T-cell (primary cell): ENCODE data around the gene FAM234A. TPM values are rescaled to one million over a fixed set of nuclear protein-coding genes. Genes with fewer than 3 reads are reported as not detected.

Source experiments
- ATAC-seq, 4 experiments: fragments of 200-7000 bp in 3 of 4; fragments of 150-1000 bp in 1 of 4; cut with Tn5 transposase; replicated peaks in 1 of 4; 1 replicate in 3 of 4; 2 replicates in 1 of 4; pipeline ENCODE4 v1.10.0; 2021; ENCODE audit warnings: moderate library complexity in 3 of 4, mild to moderate bottlenecking in 2 of 4, moderate number of reproducible peaks in 1 of 4
- CTCF ChIA-PET, 2 donors: fragments of 300-600 bp; sonication (Branson Sonifier 250); formaldehyde crosslinking; loops; one replicate each; lab custom pipeline; 2022; ENCODE audit warnings: antibody characterized with exemption in 2 of 2; lab: Charles Lee
- POLR2A ChIA-PET, 2 donors: fragments of 300-600 bp; sonication (Branson Sonifier 250); formaldehyde crosslinking; loops; one replicate each; lab custom pipeline; 2022; ENCODE audit warnings: antibody characterized with exemption in 2 of 2; lab: Charles Lee
- DNase-seq, 35 experiments: peaks; one replicate each; pipeline versions ENCODE4 v3.0.0 to v3.0.0-alpha.2; 2013 to 2023
- H3K27ac ChIP-seq: one replicate; pipeline ENCODE4 v1.5.1; 2013; ENCODE audit warnings: low read length
- H3K27me3 ChIP-seq, 2 experiments: replicated peaks in 1 of 2; 1 replicate in 1 of 2; 2 replicates in 1 of 2; pipeline versions ENCODE4 v1.6.1 to v1.7.0; 2013; ENCODE audit warnings: low read length in 1 of 2, mixed read lengths in 1 of 2; ENCODE audit not compliant: control insufficient read depth in 2 of 2, insufficient read depth in 2 of 2; ENCODE audit errors: extremely low read depth in 1 of 2
- H3K36me3 ChIP-seq, 2 donors: 1 replicate in 1 of 2; 2 replicates in 1 of 2; pipeline versions ENCODE4 v1.6.1 to v1.7.0; 2013; ENCODE audit warnings: low read length in 1 of 2; ENCODE audit not compliant: control insufficient read depth in 2 of 2, insufficient read depth in 1 of 2; ENCODE audit errors: extremely low read depth in 1 of 2
- H3K4me1 ChIP-seq, 2 experiments: 1 replicate in 1 of 2; 2 replicates in 1 of 2; pipeline versions ENCODE4 v1.6.1 to v1.7.0; 2013; ENCODE audit warnings: low read length in 2 of 2, mixed read lengths in 1 of 2; ENCODE audit not compliant: insufficient read depth in 2 of 2, control insufficient read depth in 1 of 2; ENCODE audit errors: extremely low read depth in 1 of 2
- H3K4me3 ChIP-seq, 2 donors: 1 replicate in 1 of 2; 2 replicates in 1 of 2; pipeline versions ENCODE4 v1.5.1 to v1.7.0; 2013; ENCODE audit warnings: mild to moderate bottlenecking in 2 of 2, low read length in 1 of 2, moderate library complexity in 1 of 2; ENCODE audit not compliant: control insufficient read depth in 1 of 2; ENCODE audit errors: extremely low read depth in 1 of 2
- H3K9me3 ChIP-seq: 2 replicates; pipeline ENCODE4 v1.7.0; 2013
- H3K27ac Mint-ChIP-seq, 2 donors: one replicate each; pipeline ENCODE4 v1.8.0; 2020 to 2021; ENCODE audit warnings: mild to moderate bottlenecking in 2 of 2, mixed read lengths in 2 of 2
- H3K27me3 Mint-ChIP-seq, 2 donors: one replicate each; pipeline ENCODE4 v1.8.0; 2021 to 2022; ENCODE audit warnings: mixed read lengths in 2 of 2
- H3K36me3 Mint-ChIP-seq: one replicate; pipeline ENCODE4 v1.8.0; 2021; ENCODE audit warnings: mixed read lengths
- H3K4me1 Mint-ChIP-seq, 3 donors: one replicate each; pipeline ENCODE4 v1.8.0; 2020 to 2022; ENCODE audit warnings: mixed read lengths in 3 of 3, mild to moderate bottlenecking in 1 of 3
- H3K4me3 Mint-ChIP-seq, 3 donors: one replicate each; pipeline ENCODE4 v1.8.0; 2020 to 2022; ENCODE audit warnings: mild to moderate bottlenecking in 3 of 3, mixed read lengths in 3 of 3, moderate library complexity in 3 of 3
- H3K9me3 Mint-ChIP-seq, 3 donors: one replicate each; pipeline ENCODE4 v1.8.0; 2020 to 2022; ENCODE audit warnings: mixed read lengths in 3 of 3
- WGBS: methylation state at CpG from one replicate; pipeline ENCODE4 v1.1.5; 2013; ENCODE audit warnings: missing lambda C conversion rate; ENCODE audit not compliant: insufficient coverage; 5-methylcytosine and 5-hydroxymethylcytosine counted together
- total RNA-seq, 35 experiments: library from RNA in 6 of 35; stranded (reverse) in 6 of 35; fragments of 120-200 nt in 1 of 35; gene quantifications; one replicate each; pipeline versions ENCODE4 v1.2.1 to v1.2.4 and lab custom pipeline; 2013 to 2026

The FAM234A gene
- total RNA-seq, 5 donors from 2014 or later (not counting 1 experiment from before 2014, with no cell fraction given), result 31.6 to 38.2 (median 36.1) TPM

- 94% methylated on average over 22 of the region's 22 CpGs for WGBS
- ChIA-PET CTCF (no interaction called here), POLR2A (no interaction called here)
- Mint-ChIP-seq H3K4me1 (no peaks in the 10 kb centered on the region), H3K27ac (no peak overlapping the region), H3K27me3 (no peaks in the 10 kb centered on the region), H3K36me3 (peaks cover 20% of the 10 kb centered on the region), H3K9me3 (no peaks in the 10 kb centered on the region), H3K4me3 (no peak overlapping the region)
- Histone ChIP-seq H3K4me3 (no peak overlapping the region), H3K36me3 (peaks cover 33 to 66% of the 10 kb centered on the region in 2 donors), H3K27ac (no peak overlapping the region), H3K4me1 (no peaks in the 10 kb centered on the region), H3K9me3 (no peaks in the 10 kb centered on the region), H3K27me3 (no peaks in the 10 kb centered on the region)
- DNase-seq, result no peak
- no peak for ATAC-seq
Observed at GRCh38 chr16:289395-289997, 54.9 kb downstream of the FAM234A start.

- no peaks in the 10 kb centered on the region for H3K27me3 ChIP-seq
- peaks cover 20% of the 10 kb centered on the region for H3K36me3 Mint-ChIP-seq
- WGBS, result 94% methylated on average over 25 of the region's 25 CpGs
- peaks cover 33 to 66% of the 10 kb centered on the region in 2 donors for H3K36me3 ChIP-seq
- POLR2A ChIA-PET, result no interaction called here
- no peaks in the 10 kb centered on the region for H3K4me1 ChIP-seq
- no peaks in the 10 kb centered on the region for H3K4me1 Mint-ChIP-seq
- no peaks in the 10 kb centered on the region for H3K27me3 Mint-ChIP-seq
- no peak for ATAC-seq
- no peak for DNase-seq
- H3K27ac Mint-ChIP-seq, result no peak overlapping the region
- no peak overlapping the region for H3K4me3 Mint-ChIP-seq
- no peaks in the 10 kb centered on the region for H3K9me3 Mint-ChIP-seq
- H3K4me3 ChIP-seq, result no peak overlapping the region
- no peaks in the 10 kb centered on the region for H3K9me3 ChIP-seq
- H3K27ac ChIP-seq, result no peak overlapping the region
- CTCF ChIA-PET, result no interaction called here
Observed at GRCh38 chr16:290015-290680, 55.5 kb downstream of the FAM234A start.

GRCh38 chr16:290681-291405, 56.2 kb downstream of the FAM234A start:
- ATAC-seq, result peak in 1 of 4 experiments; percentile 24
- peaks cover 20% of the 10 kb centered on the region for H3K36me3 Mint-ChIP-seq
- no peaks in the 10 kb centered on the region for H3K4me1 Mint-ChIP-seq
- no peaks in the 10 kb centered on the region for H3K4me1 ChIP-seq
- no peaks in the 10 kb centered on the region for H3K9me3 Mint-ChIP-seq
- DNase-seq, result no peak
- H3K36me3 ChIP-seq, result peaks cover 33 to 66% of the 10 kb centered on the region in 2 donors
- no peaks in the 10 kb centered on the region for H3K27me3 Mint-ChIP-seq
- H3K27ac ChIP-seq, result no peak overlapping the region
- H3K9me3 ChIP-seq, result no peaks in the 10 kb centered on the region
- WGBS, result 97% methylated on average over 49 of the region's 50 CpGs
- ChIA-PET POLR2A (no interaction called here), CTCF (interaction anchor here in 1 of 2 donors (0.5 kb wide), 1 partner anchor 95 kb away, joined by 3 read pairs; no protein-coding TSS in a partner anchor)
- H3K4me3 Mint-ChIP-seq, result no peak overlapping the region
- H3K4me3 ChIP-seq, result no peak overlapping the region
- no peak overlapping the region for H3K27ac Mint-ChIP-seq
- no peaks in the 10 kb centered on the region for H3K27me3 ChIP-seq

- no peak overlapping the region for H3K27ac ChIP-seq
- no peak overlapping the region for H3K4me3 ChIP-seq
- DNase-seq (no peak), ATAC-seq (no peak)
- H3K27ac Mint-ChIP-seq, result no peak overlapping the region
- no peaks in the 10 kb centered on the region for H3K27me3 ChIP-seq
- H3K4me1 ChIP-seq, result no peaks in the 10 kb centered on the region
- H3K27me3 Mint-ChIP-seq, result no peaks in the 10 kb centered on the region
- H3K9me3 ChIP-seq, result no peaks in the 10 kb centered on the region
- H3K36me3 Mint-ChIP-seq, result peaks cover 16% of the 10 kb centered on the region
- ChIA-PET POLR2A (no interaction called here), CTCF (interaction anchor here in 1 of 2 donors (0.5 kb wide), 1 partner anchor 96 kb away, joined by 3 read pairs; no protein-coding TSS in a partner anchor)
- WGBS, result 94% methylated on average over 16 of the region's 17 CpGs
- H3K4me1 Mint-ChIP-seq, result no peaks in the 10 kb centered on the region
- H3K36me3 ChIP-seq, result peaks cover 33 to 73% of the 10 kb centered on the region in 2 donors
- H3K4me3 Mint-ChIP-seq, result no peak overlapping the region
- no peaks in the 10 kb centered on the region for H3K9me3 Mint-ChIP-seq
Observed at GRCh38 chr16:291539-291938, 56.9 kb downstream of the FAM234A start.

GRCh38 chr16:293043-293775, 58.6 kb downstream of the FAM234A start:
- Histone ChIP-seq H3K9me3 (no peaks in the 10 kb centered on the region), H3K4me1 (no peaks in the 10 kb centered on the region), H3K4me3 (no peak overlapping the region), H3K27ac (no peak overlapping the region), H3K27me3 (no peaks in the 10 kb centered on the region), H3K36me3 (peaks cover 29 to 75% of the 10 kb centered on the region in 2 donors)
- ChIA-PET CTCF (no interaction called here), POLR2A (no interaction called here)
- Mint-ChIP-seq H3K27me3 (no peaks in the 10 kb centered on the region), H3K36me3 (peaks cover 7% of the 10 kb centered on the region), H3K4me1 (no peaks in the 10 kb centered on the region), H3K9me3 (no peaks in the 10 kb centered on the region), H3K4me3 (no peak overlapping the region), H3K27ac (no peak overlapping the region)
- WGBS, result 91% methylated on average over 10 of the region's 32 CpGs
- DNase-seq, result no peak
- ATAC-seq, result no peak

GRCh38 chr16:296276-296675, 61.7 kb downstream of the FAM234A start:
- Histone ChIP-seq H3K27ac (no peak overlapping the region), H3K4me1 (no peaks in the 10 kb centered on the region), H3K36me3 (peaks cover 18 to 50% of the 10 kb centered on the region in 2 donors), H3K4me3 (no peak overlapping the region), H3K9me3 (no peaks in the 10 kb centered on the region), H3K27me3 (no peaks in the 10 kb centered on the region)
- Mint-ChIP-seq H3K27me3 (no peaks in the 10 kb centered on the region), H3K36me3 (peaks cover 4% of the 10 kb centered on the region), H3K4me3 (no peak overlapping the region), H3K27ac (no peak overlapping the region), H3K4me1 (no peaks in the 10 kb centered on the region), H3K9me3 (no peaks in the 10 kb centered on the region)
- no peak for ATAC-seq
- DNase-seq, result no peak
- 81% methylated on average over 4 of the region's 14 CpGs for whole genome bisulfite sequencing
- POLR2A ChIA-PET, result no interaction called here
- CTCF ChIA-PET, result interaction anchor here in 1 of 2 donors (0.7 kb wide), 1 partner anchor 18 kb away, joined by 3 read pairs; no protein-coding TSS in a partner anchor
